GM12872 (cell line): ENCODE measurements around the gene GPR37L1.

Source experiments
- CTCF ChIP-seq: IDR thresholded peaks from 3 replicates; pipeline ENCODE4 v1.5.1; 2011; ENCODE audit warnings: low read depth, mild to moderate bottlenecking, low read length, moderate library complexity; ENCODE audit not compliant: insufficient read depth

The GPR37L1 gene

GRCh38 chr1:202165267-202165941, 42.7 kb downstream of the GPR37L1 start:
- TF ChIP-seq CTCF, result no peak

- no peak for TF ChIP-seq CTCF
Observed at GRCh38 chr1:202165942-202166843, 43.5 kb downstream of the GPR37L1 start.

GRCh38 chr1:202167708-202168415, 45.1 kb downstream of the GPR37L1 start:
- TF ChIP-seq CTCF, result no peak

- TF ChIP-seq CTCF, result no peak
Observed at GRCh38 chr1:202168861-202169260, 46.1 kb downstream of the GPR37L1 start.

- TF ChIP-seq CTCF, result no peak
Observed at GRCh38 chr1:202170726-202171125, 48.0 kb downstream of the GPR37L1 start.

DNA sequence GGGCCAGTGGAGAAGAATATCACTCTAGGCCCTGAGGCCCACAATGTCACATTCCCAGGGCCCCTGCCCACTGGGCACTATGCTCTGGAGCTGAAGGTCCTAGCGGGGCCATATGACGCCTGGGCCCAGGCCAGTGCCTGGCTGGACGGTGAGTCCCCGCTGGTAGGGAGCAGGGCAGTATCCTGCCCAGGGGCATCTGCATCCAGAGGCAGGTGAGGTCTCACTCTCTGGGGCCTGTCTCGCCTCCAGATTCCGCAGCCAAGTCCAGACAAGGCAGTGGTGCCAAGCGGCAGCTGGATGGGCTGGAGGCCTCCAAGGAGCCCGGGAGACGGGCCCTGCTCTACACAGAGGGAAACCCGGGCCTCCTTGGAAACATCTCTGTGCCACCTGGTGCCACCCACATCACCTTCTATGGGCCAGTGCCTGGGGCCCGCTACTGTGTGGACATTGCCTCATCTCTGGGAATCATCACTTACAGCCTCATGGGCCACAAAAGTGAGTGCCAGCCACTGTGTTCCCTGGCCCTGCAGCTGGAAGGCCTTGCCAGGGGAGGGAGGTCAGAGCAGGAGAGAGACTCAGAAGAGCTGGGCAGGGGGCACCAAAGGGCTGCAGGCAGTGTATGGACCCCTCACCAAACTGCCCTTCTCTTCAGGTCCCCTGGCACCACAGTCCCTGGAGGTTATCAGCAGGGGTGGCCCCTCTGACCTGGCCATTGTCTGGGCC, 48.7 kb downstream of the GPR37L1 start:
- TF ChIP-seq CTCF, result no peak
